Colonic mucosa (tissue), 4 donors: ENCODE measurements around the gene ALDH2. TPM values are rescaled to one million over a fixed set of nuclear protein-coding genes. Genes with fewer than 3 reads are reported as not detected.
"Not testable (repeated sequence)": the region's sequence is repeated elsewhere in the genome, so short reads cannot be mapped to it uniquely, and the experiment has no call there.

Experiments
- DNase-seq: peaks from one replicate; pipeline ENCODE4 v3.0.0-alpha.2; 2020
- H3K27ac ChIP-seq: fragments of 200-600 bp; one replicate; pipeline ENCODE4 v1.8.0; 2021
- H3K27me3 ChIP-seq: fragments of 200-600 bp; one replicate; pipeline ENCODE4 v1.8.0; 2021
- H3K36me3 ChIP-seq: fragments of 200-600 bp; one replicate; pipeline ENCODE4 v1.8.0; 2021
- H3K4me1 ChIP-seq: fragments of 200-600 bp; one replicate; pipeline ENCODE4 v1.8.0; 2021; ENCODE audit warnings: mild to moderate bottlenecking
- H3K4me3 ChIP-seq: fragments of 200-600 bp; one replicate; pipeline ENCODE4 v1.8.0; 2021
- H3K9ac ChIP-seq, 2 donors: one replicate each; pipeline ENCODE4 v1.7.0; 2013; ENCODE audit warnings: control low read depth in 2 of 2, low read depth in 2 of 2, low read length in 2 of 2
- H3K9me3 ChIP-seq: fragments of 200-600 bp; one replicate; pipeline ENCODE4 v1.8.0; 2021
- CTCF ChIP-seq: fragments of 200-600 bp; IDR thresholded peaks from one replicate; pipeline ENCODE4 v1.8.0; 2022; ENCODE audit warnings: antibody characterized with exemption, mild to moderate bottlenecking
- intact Hi-C: fragments of 100-400 bp; cut with DNase I; formaldehyde crosslinking; loops from one replicate; pipeline ENCODE4 v1.14.1; 2022
- total RNA-seq, 2 donors: library from RNA; stranded (reverse); fragmentation: NEBNext Ultra II Directional in 1 of 2; extraction: Animal tissue kit (Norgen Biotek cat#: 25700) in 1 of 2; gene quantifications; one replicate each; pipeline ENCODE4 v1.2.1, GENCODE V29; 2021
- donor health status: healthy.
- donor health status: DM: no; HTN: no; CAD: no.
- donor health status: DM: no; HTN: no; CAD: no.

Gene ALDH2
- total RNA-seq, 2 donors from 2014 or later = 240 to 398 TPM

- TF ChIP-seq CTCF = no peak
- Histone ChIP-seq H3K27ac (no peak overlapping the region), H3K9ac (no peak overlapping the region), H3K4me3 (no peak overlapping the region), H3K27me3 (no peaks in the 10 kb centered on the region), H3K9me3 (no peaks in the 10 kb centered on the region), H3K36me3 (no peaks in the 10 kb centered on the region), H3K4me1 (no peaks in the 10 kb centered on the region)
- intact Hi-C loops = no loop called here
- DNase-seq = no peak
Measured at GRCh38 chr12:111759991-111760390, 6.7 kb upstream of the ALDH2 start.

DNA sequence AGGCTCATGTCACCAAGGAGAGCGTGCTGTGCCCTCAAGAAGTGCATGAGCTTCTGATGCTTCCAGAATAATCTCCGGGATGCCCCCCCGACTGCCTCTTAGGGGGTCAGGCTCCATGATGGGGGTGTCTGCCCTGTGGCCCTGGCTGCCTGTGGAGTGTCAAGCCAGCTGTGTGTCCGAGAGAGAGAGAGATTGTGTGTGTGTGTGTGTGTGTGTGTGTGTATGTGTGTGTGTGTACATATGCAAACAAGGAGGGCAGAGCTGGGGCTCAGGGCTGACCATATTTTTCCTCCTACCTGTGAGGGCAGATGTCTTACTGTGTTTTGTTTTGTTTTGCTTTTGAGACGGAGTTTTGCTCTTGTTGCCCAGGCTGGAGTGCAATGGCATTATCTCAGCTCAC is 5.6 kb upstream of the ALDH2 start:
- Histone ChIP-seq H3K27me3 (no peaks in the 10 kb centered on the region), H3K4me1 (no peaks in the 10 kb centered on the region), H3K9ac (no peak overlapping the region), H3K36me3 (no peaks in the 10 kb centered on the region), H3K27ac (peak overlapping the region; percentile 32), H3K4me3 (no peak overlapping the region), H3K9me3 (no peaks in the 10 kb centered on the region)
- no peak for DNase-seq
- no peak for TF ChIP-seq CTCF
- intact Hi-C loops = no loop called here

DNA sequence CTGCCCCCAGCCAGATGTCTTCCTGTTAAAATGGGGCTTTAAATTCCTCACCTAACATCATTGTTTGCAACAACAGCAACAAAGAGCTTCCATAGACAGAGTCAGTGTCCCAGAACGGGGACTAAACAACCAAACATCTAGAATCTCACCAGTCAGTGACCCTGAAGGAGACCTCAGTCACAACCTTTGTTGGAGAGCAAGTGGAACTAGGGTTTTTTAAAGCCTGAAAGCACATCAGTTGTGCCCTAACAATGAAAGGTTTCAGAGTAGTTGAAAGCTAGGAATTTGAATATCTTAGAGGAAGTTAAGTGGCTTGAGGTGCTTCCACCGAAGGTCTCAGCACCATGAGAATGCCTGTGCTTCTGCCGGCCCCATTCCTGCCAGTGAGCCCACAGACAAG is 5.0 kb upstream of the ALDH2 start:
- DNase-seq = no peak
- Histone ChIP-seq H3K4me3 (no peak overlapping the region), H3K9ac (no peak overlapping the region), H3K36me3 (no peaks in the 10 kb centered on the region), H3K9me3 (no peaks in the 10 kb centered on the region), H3K27me3 (no peaks in the 10 kb centered on the region), H3K4me1 (no peaks in the 10 kb centered on the region), H3K27ac (peak overlapping the region; percentile 32)
- no peak for TF ChIP-seq CTCF
- intact Hi-C loops = no loop called here

DNA sequence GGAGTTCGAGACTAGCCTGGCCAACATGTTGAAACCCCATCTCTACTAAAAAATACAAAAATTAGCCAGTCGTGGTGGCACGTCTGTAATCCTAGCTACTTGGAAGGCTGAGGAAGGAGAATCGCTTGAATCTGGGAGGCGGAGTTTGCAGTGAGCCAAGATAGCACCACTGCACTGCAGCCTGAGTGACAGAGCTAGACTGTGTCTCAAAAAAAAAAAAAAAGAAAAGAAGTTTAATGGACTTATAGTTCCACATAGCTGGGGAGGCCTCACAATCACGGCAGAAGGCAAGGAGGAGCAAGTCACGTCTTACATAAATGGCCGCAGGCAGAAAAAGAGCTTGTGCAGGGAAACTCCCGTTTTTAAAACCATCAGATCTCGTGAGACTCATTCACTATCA is 3.2 kb upstream of the ALDH2 start:
- intact Hi-C loops, H3K4me1 ChIP-seq, H3K9me3 ChIP-seq, DNase-seq, H3K4me3 ChIP-seq, H3K27me3 ChIP-seq, H3K36me3 ChIP-seq, H3K9ac ChIP-seq, H3K27ac ChIP-seq: not testable (repeated sequence)

GRCh38 chr12:111764120-111764821 is 2.5 kb upstream of the ALDH2 start:
- peaks cover 6% of the 10 kb centered on the region for H3K4me1 ChIP-seq
- intact Hi-C loops = no loop called here
- no peaks in the 10 kb centered on the region for H3K27me3 ChIP-seq
- H3K9ac ChIP-seq = no peak overlapping the region
- no peak for TF ChIP-seq CTCF
- no peak overlapping the region for H3K27ac ChIP-seq
- no peak for DNase-seq
- H3K9me3 ChIP-seq = no peaks in the 10 kb centered on the region
- no peak overlapping the region for H3K4me3 ChIP-seq
- H3K36me3 ChIP-seq = no peaks in the 10 kb centered on the region

DNA sequence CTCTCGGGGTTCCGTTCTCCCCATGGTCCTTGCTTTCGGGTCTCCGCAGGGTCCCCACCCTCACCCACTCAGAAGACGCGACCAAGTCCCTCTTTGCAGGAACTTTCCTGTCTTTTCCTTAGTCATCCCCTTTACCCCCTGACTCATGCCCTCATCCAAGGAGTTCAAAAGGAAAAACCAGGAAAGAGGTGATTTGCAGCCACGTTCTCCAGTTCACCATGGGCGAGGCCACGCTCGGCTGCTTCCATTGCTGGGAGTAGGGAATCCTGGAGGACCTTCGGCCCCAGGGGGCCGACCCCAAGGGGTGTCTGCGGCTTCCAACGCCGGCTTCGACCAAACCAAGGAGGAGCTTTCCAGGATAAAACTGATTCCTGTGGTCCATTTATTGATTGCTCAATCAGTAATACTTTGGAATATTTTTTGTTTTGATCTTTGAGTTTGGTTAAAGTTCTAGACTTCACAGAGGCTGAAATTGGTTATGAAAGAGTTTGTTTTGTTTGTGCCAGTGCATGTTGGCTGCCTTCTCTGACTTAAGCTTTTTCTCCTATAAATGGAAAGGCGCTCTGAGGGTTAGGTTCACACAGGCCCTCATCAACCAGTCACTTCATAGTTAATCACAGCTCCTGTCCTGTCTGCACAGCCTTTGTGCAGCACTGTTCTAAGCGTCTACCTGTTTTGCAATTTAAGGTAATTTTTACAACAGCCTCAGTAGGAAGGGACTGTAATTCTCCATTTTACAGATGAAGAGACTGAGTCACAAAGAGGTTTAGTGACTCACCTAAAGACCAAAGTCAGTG is 827 bp downstream of the ALDH2 start:
- Histone ChIP-seq H3K9ac (peak overlapping the region; percentile 97 to 98), H3K27ac (peak overlapping the region; percentile 87), H3K9me3 (no peaks in the 10 kb centered on the region), H3K4me1 (peaks cover 12% of the 10 kb centered on the region), H3K27me3 (no peaks in the 10 kb centered on the region), H3K4me3 (peak overlapping the region; percentile 65), H3K36me3 (no peaks in the 10 kb centered on the region)
- intact Hi-C loops = no loop called here
- TF ChIP-seq CTCF = no peak
- peak; percentile 66 for DNase-seq
